GM12872 (cell line): ENCODE results near the gene CWC25.

ENCODE experiments used
- TF ChIP-seq, protein P1 (sequence below): IDR thresholded peaks from 3 replicates; pipeline ENCODE4 v1.5.1; 2011; ENCODE audit warnings: low read depth, mild to moderate bottlenecking, low read length, moderate library complexity; ENCODE audit not compliant: insufficient read depth

CWC25 gene

DNA sequence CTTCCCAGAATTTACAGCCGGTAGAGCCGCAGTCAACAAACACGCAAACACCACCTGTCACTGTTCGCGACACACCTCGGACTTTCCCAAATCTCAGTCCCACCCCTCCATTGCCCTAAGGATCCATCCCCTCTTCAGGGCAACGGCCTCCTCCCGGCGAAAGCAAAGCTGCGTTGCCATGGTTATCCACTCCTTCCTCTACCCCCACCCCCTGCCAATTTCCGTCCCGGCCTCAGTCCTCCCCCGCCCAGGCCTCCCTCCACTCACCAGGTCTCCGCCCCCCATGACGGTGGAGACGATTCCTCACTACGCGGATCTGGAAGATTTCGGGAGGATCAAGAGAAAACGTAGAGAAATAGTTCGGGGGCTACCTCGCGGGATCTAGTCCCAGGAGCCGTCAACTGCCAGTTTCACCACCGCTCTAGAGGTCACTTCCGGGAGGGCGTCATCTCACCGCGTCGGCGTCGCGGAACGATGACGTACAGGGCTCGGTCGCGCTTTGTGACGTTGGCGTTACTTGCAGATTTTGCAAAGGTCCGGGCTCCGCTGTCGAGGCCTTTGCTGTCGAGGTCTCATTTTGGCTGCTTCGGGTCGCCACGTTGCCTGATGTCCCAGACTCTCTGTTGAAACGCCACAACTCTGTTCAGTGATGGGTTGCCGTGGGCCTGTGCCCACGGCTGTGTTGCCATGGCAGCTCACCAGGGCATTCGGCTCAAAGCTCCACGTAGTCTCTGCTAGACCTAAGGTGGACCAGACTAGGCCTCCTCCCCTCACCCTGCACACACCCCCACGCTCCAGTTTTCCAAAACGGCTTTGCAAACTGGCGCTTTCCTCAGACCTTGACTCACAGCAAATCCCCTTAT, at the start of gene CWC25:
Gene CWC25 (minus strand): TSS at position 423 of the 863 bp plus-strand sequence. CDS start 138 bp downstream, at position 285.
- TF ChIP-seq, protein P1, sequence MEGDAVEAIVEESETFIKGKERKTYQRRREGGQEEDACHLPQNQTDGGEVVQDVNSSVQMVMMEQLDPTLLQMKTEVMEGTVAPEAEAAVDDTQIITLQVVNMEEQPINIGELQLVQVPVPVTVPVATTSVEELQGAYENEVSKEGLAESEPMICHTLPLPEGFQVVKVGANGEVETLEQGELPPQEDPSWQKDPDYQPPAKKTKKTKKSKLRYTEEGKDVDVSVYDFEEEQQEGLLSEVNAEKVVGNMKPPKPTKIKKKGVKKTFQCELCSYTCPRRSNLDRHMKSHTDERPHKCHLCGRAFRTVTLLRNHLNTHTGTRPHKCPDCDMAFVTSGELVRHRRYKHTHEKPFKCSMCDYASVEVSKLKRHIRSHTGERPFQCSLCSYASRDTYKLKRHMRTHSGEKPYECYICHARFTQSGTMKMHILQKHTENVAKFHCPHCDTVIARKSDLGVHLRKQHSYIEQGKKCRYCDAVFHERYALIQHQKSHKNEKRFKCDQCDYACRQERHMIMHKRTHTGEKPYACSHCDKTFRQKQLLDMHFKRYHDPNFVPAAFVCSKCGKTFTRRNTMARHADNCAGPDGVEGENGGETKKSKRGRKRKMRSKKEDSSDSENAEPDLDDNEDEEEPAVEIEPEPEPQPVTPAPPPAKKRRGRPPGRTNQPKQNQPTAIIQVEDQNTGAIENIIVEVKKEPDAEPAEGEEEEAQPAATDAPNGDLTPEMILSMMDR, result no peak

DNA sequence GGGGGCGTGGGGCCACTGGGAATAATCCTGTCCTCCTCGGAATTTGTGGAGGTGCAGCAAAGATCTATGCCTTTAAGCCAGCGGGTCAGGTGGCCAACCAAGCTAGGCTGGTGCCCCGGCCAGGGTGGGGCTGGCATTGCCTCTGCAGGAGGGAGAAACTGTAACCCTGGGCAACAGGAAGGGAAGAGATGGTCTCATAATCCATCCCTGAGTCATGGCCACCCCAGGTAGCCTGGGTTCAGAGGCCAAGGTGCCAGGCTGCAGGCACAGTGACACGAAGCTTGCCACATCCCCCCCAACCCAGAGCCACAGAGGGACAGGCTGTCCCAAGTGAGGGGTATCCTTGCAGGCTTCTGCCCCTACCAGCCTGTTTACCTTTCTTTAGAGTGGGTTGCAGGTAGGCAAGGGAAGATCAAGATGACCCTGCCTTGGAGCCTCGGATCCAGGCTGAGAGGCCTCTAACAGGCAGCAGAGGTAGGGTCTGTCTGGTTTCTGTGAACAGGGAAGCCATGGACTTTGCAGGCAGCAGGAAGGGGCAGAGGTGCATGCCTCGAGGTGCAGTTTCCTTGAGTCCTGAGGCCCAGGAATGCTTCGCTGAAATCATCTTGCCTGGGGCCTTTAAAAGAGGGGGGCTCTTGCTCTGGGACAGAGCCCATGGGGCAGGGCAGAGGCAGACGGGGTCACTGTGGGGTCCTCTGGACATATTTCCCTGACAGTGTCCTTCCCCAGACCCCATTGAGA, 48.7 kb upstream of the CWC25 start:
- TF ChIP-seq, protein P1, result no peak

DNA sequence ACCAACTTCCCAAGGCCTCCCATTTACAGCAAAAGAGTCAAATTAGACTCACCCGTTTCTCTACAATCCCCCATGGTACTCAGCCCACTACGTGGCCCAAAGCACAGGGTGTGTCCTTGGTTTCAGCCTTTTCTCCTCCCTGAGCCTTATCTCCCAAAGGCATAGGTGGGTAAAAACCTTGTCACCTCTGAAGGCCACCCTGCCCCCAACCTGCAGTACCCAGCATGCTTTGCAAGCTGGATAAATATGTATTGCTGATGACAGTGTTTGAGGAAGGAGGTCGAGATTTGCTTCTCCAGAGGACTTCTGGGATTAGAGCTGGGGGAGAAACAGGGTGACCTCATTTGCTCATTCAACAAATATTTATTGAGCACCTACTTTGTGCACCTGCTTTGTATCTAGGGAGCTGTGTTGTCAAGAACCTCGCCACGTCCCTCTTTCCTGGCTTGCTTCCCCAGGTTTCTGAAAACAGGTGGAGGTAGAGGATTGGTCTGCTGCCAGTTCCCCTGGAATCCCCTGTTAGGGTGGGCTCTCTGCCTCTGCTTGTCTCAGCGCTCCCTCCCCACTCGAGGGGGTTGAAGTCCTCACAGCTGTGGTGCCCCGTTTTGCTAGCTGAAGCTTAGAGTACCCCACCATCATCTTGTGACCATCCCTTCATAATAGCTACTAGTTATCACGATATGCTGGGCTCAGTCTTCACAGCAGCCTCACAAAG, 47.7 kb upstream of the CWC25 start:
- TF ChIP-seq, protein P1, result no peak

DNA sequence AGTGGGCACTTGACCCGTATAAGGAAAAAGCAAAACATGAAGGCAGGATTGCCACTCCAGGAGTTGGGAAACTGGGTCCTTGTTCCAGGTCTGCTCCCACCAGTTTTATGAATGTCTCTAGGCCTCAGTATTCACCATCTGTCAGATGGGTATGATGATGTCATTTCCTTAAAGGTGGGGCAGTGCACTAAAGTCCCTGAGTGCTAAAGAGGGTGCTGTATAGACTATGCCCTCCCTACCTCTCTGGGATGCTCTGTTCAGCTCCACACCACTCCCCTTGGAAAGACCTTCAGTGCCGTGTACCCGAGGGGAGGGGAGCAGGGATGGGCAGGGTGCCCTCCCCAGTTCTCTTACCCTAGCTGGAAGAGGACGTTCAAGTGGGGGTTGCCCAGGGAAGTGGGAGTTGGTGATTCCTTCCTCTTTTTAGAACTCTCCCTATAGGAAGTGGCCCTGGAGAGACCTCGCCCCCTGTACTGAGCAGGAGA, 46.9 kb upstream of the CWC25 start:
- TF ChIP-seq, protein P1, result no peak

GRCh38 chr17:38871247-38872015, 46.3 kb upstream of the CWC25 start:
- TF ChIP-seq, protein P1, result peak; percentile 15; the same call in 1 of the 3 replicates

- TF ChIP-seq, protein P1, result no peak
These were observed 45.4 kb upstream of the CWC25 start for GRCh38 chr17:38870259-38871165.
